ENCODE results near the gene ABHD8.

Gene ABHD8

GRCh38 chr19:17286263-17286662, 17.0 kb downstream of the ABHD8 start:
- Histone ChIP-seq H4K20me1 (ENCODE audit: insufficient read depth, low read length, poor library complexity, severe bottlenecking) (no peaks in the 10 kb centered on the region), H3F3A (ENCODE audit: low read depth) (no peaks in the 10 kb centered on the region), H3K4me2 (ENCODE audit: low read depth, low read length, poor library complexity, severe bottlenecking) (no peak overlapping the region), H3K9me3 (ENCODE audit: insufficient read depth, low read depth, low read length) (no peaks in the 10 kb centered on the region), H2AFZ (ENCODE audit: low read length) (no peak overlapping the region), H3K9ac (ENCODE audit: low read depth, low read length, poor library complexity, severe bottlenecking) (no peak overlapping the region), H3K27me3 (ENCODE audit: insufficient read depth, low read length, poor library complexity, severe bottlenecking) (no peaks in the 10 kb centered on the region), H3K4me3 (ENCODE audit: low read length, poor library complexity, severe bottlenecking) (no peak overlapping the region), H3K4me1 (ENCODE audit: insufficient read depth, low read length, poor library complexity, severe bottlenecking) (no peaks in the 10 kb centered on the region), H3K36me3 (ENCODE audit: insufficient read depth, low read length) (no peaks in the 10 kb centered on the region), H3K9me2 (replicated peaks; ENCODE audit: low read depth, low read length) (no peaks in the 10 kb centered on the region), H3K79me2 (ENCODE audit: insufficient read depth, low read length) (no peaks in the 10 kb centered on the region)
- no peak for TF ChIP-seq CTCF (conservative IDR thresholded peaks at IDR 0.05; ENCODE audit: low read length)
- no peak for TF ChIP-seq EZH2phosphoT487 (IDR thresholded peaks at IDR 0.05; ENCODE audit: borderline replicate concordance)

GRCh38 chr19:17285415-17286135, 17.6 kb downstream of the ABHD8 start:
- no peak overlapping the region for H2AFZ ChIP-seq (ENCODE audit: low read length)
- H4K20me1 ChIP-seq (ENCODE audit: insufficient read depth, low read length, poor library complexity, severe bottlenecking): no peaks in the 10 kb centered on the region
- TF ChIP-seq EZH2phosphoT487 (IDR thresholded peaks at IDR 0.05; ENCODE audit: borderline replicate concordance): no peak
- TF ChIP-seq CTCF (conservative IDR thresholded peaks at IDR 0.05; ENCODE audit: low read length): no peak
- no peaks in the 10 kb centered on the region for H3K9me3 ChIP-seq (ENCODE audit: insufficient read depth, low read depth, low read length)
- H3K9me2 ChIP-seq (replicated peaks; ENCODE audit: low read depth, low read length): no peaks in the 10 kb centered on the region
- H3K9ac ChIP-seq (ENCODE audit: low read depth, low read length, poor library complexity, severe bottlenecking): no peak overlapping the region
- no peaks in the 10 kb centered on the region for H3K27me3 ChIP-seq (ENCODE audit: insufficient read depth, low read length, poor library complexity, severe bottlenecking)
- H3F3A ChIP-seq (ENCODE audit: low read depth): no peaks in the 10 kb centered on the region
- no peaks in the 10 kb centered on the region for H3K79me2 ChIP-seq (ENCODE audit: insufficient read depth, low read length)
- no peaks in the 10 kb centered on the region for H3K36me3 ChIP-seq (ENCODE audit: insufficient read depth, low read length)
- H3K4me3 ChIP-seq (ENCODE audit: low read length, poor library complexity, severe bottlenecking): no peak overlapping the region
- no peak overlapping the region for H3K4me2 ChIP-seq (ENCODE audit: low read depth, low read length, poor library complexity, severe bottlenecking)
- no peaks in the 10 kb centered on the region for H3K4me1 ChIP-seq (ENCODE audit: insufficient read depth, low read length, poor library complexity, severe bottlenecking)

- H3K9me3 ChIP-seq (ENCODE audit: insufficient read depth, low read depth, low read length): no peaks in the 10 kb centered on the region
- no peak overlapping the region for H3K4me3 ChIP-seq (ENCODE audit: low read length, poor library complexity, severe bottlenecking)
- H3K9ac ChIP-seq (ENCODE audit: low read depth, low read length, poor library complexity, severe bottlenecking): no peak overlapping the region
- no peaks in the 10 kb centered on the region for H3K9me2 ChIP-seq (replicated peaks; ENCODE audit: low read depth, low read length)
- H3K4me1 ChIP-seq (ENCODE audit: insufficient read depth, low read length, poor library complexity, severe bottlenecking): no peaks in the 10 kb centered on the region
- TF ChIP-seq CTCF (conservative IDR thresholded peaks at IDR 0.05; ENCODE audit: low read length) (no peak), EZH2phosphoT487 (IDR thresholded peaks at IDR 0.05; ENCODE audit: borderline replicate concordance) (no peak)
- no peak overlapping the region for H2AFZ ChIP-seq (ENCODE audit: low read length)
- no peak overlapping the region for H3K4me2 ChIP-seq (ENCODE audit: low read depth, low read length, poor library complexity, severe bottlenecking)
- H3K27me3 ChIP-seq (ENCODE audit: insufficient read depth, low read length, poor library complexity, severe bottlenecking): no peaks in the 10 kb centered on the region
- H3K79me2 ChIP-seq (ENCODE audit: insufficient read depth, low read length): no peaks in the 10 kb centered on the region
- no peaks in the 10 kb centered on the region for H3F3A ChIP-seq (ENCODE audit: low read depth)
- H4K20me1 ChIP-seq (ENCODE audit: insufficient read depth, low read length, poor library complexity, severe bottlenecking): no peaks in the 10 kb centered on the region
- 0 out of 2 replicates have a peak, but pooled peaks cover 3% of the 10 kb centered on the region for H3K36me3 ChIP-seq (ENCODE audit: insufficient read depth, low read length)
Observed at GRCh38 chr19:17283504-17283996, 19.7 kb downstream of the ABHD8 start.

Measured in Loucy (cell line).